Spleen (tissue), 11 donors: Measurements from ENCODE around the gene PNPLA8. TPM values are rescaled to one million over a fixed set of nuclear protein-coding genes. Genes with fewer than 3 reads are reported as not detected.

Experiments
- DNase-seq: peaks from one replicate; pipeline ENCODE4 v3.0.0-alpha.2; 2020
- H3K27ac ChIP-seq, 8 donors: fragments of 200-600 bp; sonication (generic) in 7 of 8; 1 replicate in 4 of 8; 2 replicates in 4 of 8; pipeline versions ENCODE4 v1.5.0 to v1.8.0; 2016 to 2021; ENCODE audit warnings: inconsistent platforms in 4 of 8, mild to moderate bottlenecking in 4 of 8, moderate library complexity in 1 of 8
- H3K27me3 ChIP-seq, 7 donors: fragments of 200-600 bp; sonication (generic) in 6 of 7; replicated peaks in 1 of 7; 1 replicate in 4 of 7; 2 replicates in 3 of 7; pipeline versions ENCODE4 v1.5.0 to v1.8.0; 2016 to 2021; ENCODE audit warnings: inconsistent platforms in 3 of 7, mild to moderate bottlenecking in 1 of 7
- H3K36me3 ChIP-seq, 6 donors: fragments of 200-600 bp; sonication (generic) in 5 of 6; 1 replicate in 4 of 6; 2 replicates in 2 of 6; pipeline versions ENCODE4 v1.5.0 to v1.8.0; 2016 to 2021; ENCODE audit warnings: inconsistent platforms in 2 of 6
- H3K4me1 ChIP-seq, 6 donors: fragments of 200-600 bp; sonication (generic) in 5 of 6; 1 replicate in 3 of 6; 2 replicates in 3 of 6; pipeline versions ENCODE4 v1.5.0 to v1.8.0; 2016 to 2021; ENCODE audit warnings: inconsistent platforms in 3 of 6
- H3K4me3 ChIP-seq, 8 donors: fragments of 200-600 bp; sonication (generic) in 7 of 8; 1 replicate in 4 of 8; 2 replicates in 4 of 8; pipeline versions ENCODE4 v1.5.0 to v1.8.0; 2016 to 2021; ENCODE audit warnings: inconsistent platforms in 4 of 8, mild to moderate bottlenecking in 4 of 8, moderate library complexity in 2 of 8
- H3K9me3 ChIP-seq, 8 donors: fragments of 200-600 bp; sonication (generic) in 7 of 8; 1 replicate in 4 of 8; 2 replicates in 4 of 8; pipeline versions ENCODE4 v1.5.0 to v1.8.0; 2016 to 2021; ENCODE audit warnings: inconsistent platforms in 4 of 8
- POLR2A ChIP-seq, 3 donors: fragments of 450-650 bp; IDR thresholded peaks; one replicate each; pipeline ENCODE4 v1.5.1; 2017; ENCODE audit warnings: antibody characterized with exemption in 3 of 3, mild to moderate bottlenecking in 1 of 3
- POLR2AphosphoS5 ChIP-seq, 3 donors: sonication (generic); formaldehyde crosslinking; IDR thresholded peaks; one replicate each; pipeline ENCODE4 v1.5.1; 2017; ENCODE audit warnings: antibody characterized with exemption in 3 of 3
- WGBS, 5 donors: extraction: QIAGEN DNeasy Blood & Tissue Kit in 3 of 5; methylation state at CpG; one replicate each; pipeline versions ENCODE4 v1.1.5 to v1.1.7; 2013 to 2018; 5-methylcytosine and 5-hydroxymethylcytosine counted together
- intact Hi-C: fragments of 100-400 bp; cut with DNase I; formaldehyde crosslinking; loops from one replicate; pipeline ENCODE4 v1.15.0; 2023; ENCODE audit warnings: low total_unique reads
- polyA plus RNA-seq, 3 donors: library from polyadenylated mRNA; stranded (reverse); fragments of 200-250 nt; gene quantifications; one replicate each; pipeline ENCODE4 v1.2.1, GENCODE V29; 2013
- total RNA-seq, 7 donors: library from RNA; depleted of rRNA in 3 of 7; stranded (reverse); fragments of >200 nt in 3 of 7; fragmentation: NEBNext Ultra II Directional in 4 of 7; extraction: Animal tissue kit (Norgen Biotek cat#: 25700) in 4 of 7; gene quantifications; one replicate each; pipeline versions ENCODE4 v1.1.0 to v1.2.1, GENCODE V29; 2016 to 2021
- TF ChIP-seq, protein P1 (sequence below), 11 experiments: fragments of 200-600 bp in 7 of 11; fragments of 450-650 bp in 4 of 11; sonication (generic) in 4 of 11; IDR thresholded peaks in 8 of 11; conservative IDR thresholded peaks in 3 of 11; 1 replicate in 7 of 11; 2 replicates in 4 of 11; pipeline versions ENCODE4 v1.4.0 to v1.8.0; 2016 to 2021; ENCODE audit warnings: antibody characterized with exemption in 11 of 11, inconsistent platforms in 4 of 11, mild to moderate bottlenecking in 1 of 11
- donor health status: healthy with polysubstance abuse.
- donor health status: DM: no; HTN: no; CAD: no; lungs with moderate emphysema.
- donor health status: DM: no; HTN: no; CAD: no.
- donor health status: Bipolar disorder and iron deficiency.
- donor health status: healthy.
- donor health status: DM: no; HTN: no; CAD: no.
- donor health status: DM: yes; HTN: yes; CAD: no.

Gene PNPLA8
- total and polyA plus RNA-seq, 10 donors = 11.9 to 35.7 (median 29.5) TPM

GRCh38 chr7:108529341-108529740 is 3.4 kb upstream of the PNPLA8 start:
- Histone ChIP-seq H3K27ac (no peak overlapping the region), H3K4me1 (peaks cover 8 to 20% (median 13%) of the 10 kb centered on the region in 6 donors), H3K27me3 (no peaks in the 10 kb centered on the region), H3K36me3 (no peaks in the 10 kb centered on the region), H3K9me3 (no peaks in the 10 kb centered on the region), H3K4me3 (no peak overlapping the region)
- intact Hi-C loops = loop anchor here (5.0 kb wide), 1 partner anchor 38 kb away; the partner anchor contains the start of genes DNAJB9 and THAP5
- DNase-seq = no peak
- 78 to 87% (median 85%) methylated on average over 3 of the region's 3 CpGs for WGBS, 5 donors
- TF ChIP-seq, protein P1, sequence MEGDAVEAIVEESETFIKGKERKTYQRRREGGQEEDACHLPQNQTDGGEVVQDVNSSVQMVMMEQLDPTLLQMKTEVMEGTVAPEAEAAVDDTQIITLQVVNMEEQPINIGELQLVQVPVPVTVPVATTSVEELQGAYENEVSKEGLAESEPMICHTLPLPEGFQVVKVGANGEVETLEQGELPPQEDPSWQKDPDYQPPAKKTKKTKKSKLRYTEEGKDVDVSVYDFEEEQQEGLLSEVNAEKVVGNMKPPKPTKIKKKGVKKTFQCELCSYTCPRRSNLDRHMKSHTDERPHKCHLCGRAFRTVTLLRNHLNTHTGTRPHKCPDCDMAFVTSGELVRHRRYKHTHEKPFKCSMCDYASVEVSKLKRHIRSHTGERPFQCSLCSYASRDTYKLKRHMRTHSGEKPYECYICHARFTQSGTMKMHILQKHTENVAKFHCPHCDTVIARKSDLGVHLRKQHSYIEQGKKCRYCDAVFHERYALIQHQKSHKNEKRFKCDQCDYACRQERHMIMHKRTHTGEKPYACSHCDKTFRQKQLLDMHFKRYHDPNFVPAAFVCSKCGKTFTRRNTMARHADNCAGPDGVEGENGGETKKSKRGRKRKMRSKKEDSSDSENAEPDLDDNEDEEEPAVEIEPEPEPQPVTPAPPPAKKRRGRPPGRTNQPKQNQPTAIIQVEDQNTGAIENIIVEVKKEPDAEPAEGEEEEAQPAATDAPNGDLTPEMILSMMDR (IDR thresholded peaks at IDR 0.05 in 8 of 11, conservative IDR thresholded peaks at IDR 0.05 in 3 of 11) = no peak
- no peak for TF ChIP-seq POLR2AphosphoS5 (IDR thresholded peaks at IDR 0.05)
- TF ChIP-seq POLR2A (IDR thresholded peaks at IDR 0.05) = no peak

GRCh38 chr7:108528183-108528712 is 2.3 kb upstream of the PNPLA8 start:
- Histone ChIP-seq H3K27me3 (no peaks in the 10 kb centered on the region), H3K4me3 (no peak overlapping the region), H3K4me1 (peaks cover 19 to 31% (median 24%) of the 10 kb centered on the region in 6 donors), H3K27ac (no peak overlapping the region), H3K9me3 (no peaks in the 10 kb centered on the region), H3K36me3 (no peaks in the 10 kb centered on the region)
- no peak for DNase-seq
- 93 to 98% (median 97%) methylated on average over 6 of the region's 6 CpGs for WGBS, 5 donors
- intact Hi-C loops = loop anchor here (5.0 kb wide), 1 partner anchor 39 kb away; the partner anchor contains the start of genes DNAJB9 and THAP5
- no peak for TF ChIP-seq POLR2A (IDR thresholded peaks at IDR 0.05)
- TF ChIP-seq POLR2AphosphoS5 (IDR thresholded peaks at IDR 0.05) = no peak
- TF ChIP-seq, protein P1 (IDR thresholded peaks at IDR 0.05 in 8 of 11, conservative IDR thresholded peaks at IDR 0.05 in 3 of 11) = no peak

- Histone ChIP-seq H3K4me3 (peak overlapping the region; percentile 38 to 80 (median 53)), H3K27me3 (no peaks in the 10 kb centered on the region), H3K36me3 (peaks cover 0 to 5% (median 0%) of the 10 kb centered on the region in 6 donors), H3K27ac (peak overlapping the region; percentile 88 to 100 (median 99)), H3K4me1 (peaks cover 21 to 46% (median 36%) of the 10 kb centered on the region in 6 donors), H3K9me3 (no peaks in the 10 kb centered on the region)
- TF ChIP-seq POLR2A (IDR thresholded peaks at IDR 0.05) (no peak), POLR2AphosphoS5 (IDR thresholded peaks at IDR 0.05) (no peak)
- TF ChIP-seq, protein P1 (IDR thresholded peaks at IDR 0.05 in 8 of 11, conservative IDR thresholded peaks at IDR 0.05 in 3 of 11) = no peak
- 5 to 12% (median 11%) methylated on average over 3 of the region's 3 CpGs for WGBS, 5 donors
- intact Hi-C loops = loop anchor here (5.0 kb wide), 1 partner anchor 41 kb away; the partner anchor contains the start of genes DNAJB9 and THAP5
- no peak for DNase-seq
These were observed 758 bp upstream of the PNPLA8 start for GRCh38 chr7:108526768-108527017.

DNA sequence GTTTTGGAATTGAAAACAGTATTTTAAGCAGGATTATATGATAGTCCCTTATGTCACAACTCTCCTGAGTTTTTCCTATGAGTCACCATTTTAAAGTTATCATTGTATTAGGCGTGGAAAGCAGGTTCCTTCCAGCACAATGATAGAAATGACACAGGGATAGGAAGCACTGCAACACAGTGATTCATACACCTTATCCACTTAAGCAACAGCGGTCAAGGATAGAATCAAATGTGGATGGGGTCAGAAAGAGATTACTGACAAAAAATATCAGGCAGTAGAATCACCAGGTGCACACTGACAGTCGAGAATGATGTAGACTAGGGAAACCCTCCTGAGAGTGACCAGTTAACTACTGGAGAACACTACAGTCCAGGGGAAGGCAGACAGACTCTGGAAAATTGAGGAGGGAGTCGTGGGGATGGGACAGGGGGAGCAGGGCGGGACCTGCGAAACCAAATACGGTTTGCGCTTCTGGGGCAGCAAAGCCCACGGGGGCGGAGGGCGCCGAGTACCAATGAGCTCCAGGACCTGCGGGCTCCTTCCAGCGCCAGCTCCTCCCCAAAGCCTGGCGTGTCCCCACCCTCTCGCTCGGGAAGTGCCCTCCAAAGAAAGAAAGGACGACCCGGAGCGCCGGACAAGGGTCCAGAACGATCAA is 479 bp downstream of the PNPLA8 start:
- Histone ChIP-seq H3K9me3 (no peaks in the 10 kb centered on the region), H3K4me3 (peak overlapping the region; percentile 55 to 80 (median 67)), H3K27me3 (no peaks in the 10 kb centered on the region), H3K36me3 (peaks cover 0 to 15% (median 2%) of the 10 kb centered on the region in 6 donors), H3K4me1 (peaks cover 21 to 59% (median 42%) of the 10 kb centered on the region in 6 donors), H3K27ac (peak overlapping the region; percentile 98 to 100 (median 99))
- no peak for DNase-seq
- TF ChIP-seq, protein P1 (IDR thresholded peaks at IDR 0.05 in 8 of 11, conservative IDR thresholded peaks at IDR 0.05 in 3 of 11) = no peak
- no peak for TF ChIP-seq POLR2AphosphoS5 (IDR thresholded peaks at IDR 0.05)
- TF ChIP-seq POLR2A (IDR thresholded peaks at IDR 0.05) = no peak
- intact Hi-C loops = loop anchor here (5.0 kb wide), 1 partner anchor 42 kb away; the partner anchor contains the start of genes DNAJB9 and THAP5
- 0 to 1% (median 1%) methylated on average over 11 to 22 of the region's 22 CpGs for WGBS, 5 donors
